ENCODE results near the gene CA10. TPM values are rescaled to one million over a fixed set of nuclear protein-coding genes. Genes with fewer than 3 reads are reported as not detected.
A peak's percentile ranks its signal among the peaks of the same experiment; 100 is the strongest.

The CA10 gene
- total RNA-seq, 3 donors from 2014 or later = 0.46 to 1.2 (median 0.64) TPM

- DNase-seq (peak in 1 of 3 donors; percentile 12), ATAC-seq (peak; percentile 84)
- Histone ChIP-seq H3K4me1 (ENCODE audit: low read depth) (peaks cover 5% of the 10 kb centered on the region), H3K9me3 (no peaks in the 10 kb centered on the region), H3K36me3 (ENCODE audit: low read depth) (no peaks in the 10 kb centered on the region), H3K4me3 (no peak overlapping the region)
- intact Hi-C loops (cut with DNase I, micrococcal nuclease) = no loop called here
- no peak for TF ChIP-seq CTCF (IDR thresholded peaks at IDR 0.05)
Observed at GRCh38 chr17:51739245-51739886, 419.1 kb downstream of the CA10 start.

- no peak for TF ChIP-seq CTCF (IDR thresholded peaks at IDR 0.05)
- DNase-seq (no peak), ATAC-seq (no peak)
- Histone ChIP-seq H3K9me3 (no peaks in the 10 kb centered on the region), H3K36me3 (ENCODE audit: low read depth) (no peaks in the 10 kb centered on the region), H3K4me3 (no peak overlapping the region), H3K4me1 (ENCODE audit: low read depth) (peaks cover 5% of the 10 kb centered on the region)
- intact Hi-C loops (cut with DNase I, micrococcal nuclease) = no loop called here
Observed at GRCh38 chr17:51736356-51736755, 422.2 kb downstream of the CA10 start.

- H3K4me1 ChIP-seq (ENCODE audit: low read depth) = peaks cover 5% of the 10 kb centered on the region
- no peaks in the 10 kb centered on the region for H3K36me3 ChIP-seq (ENCODE audit: low read depth)
- no peak overlapping the region for H3K4me3 ChIP-seq
- DNase-seq = no peak
- ATAC-seq = no peak
- TF ChIP-seq CTCF (IDR thresholded peaks at IDR 0.05) = no peak
- intact Hi-C loops (cut with DNase I, micrococcal nuclease) = no loop called here
- no peaks in the 10 kb centered on the region for H3K9me3 ChIP-seq
Observed at GRCh38 chr17:51734976-51735375, 423.5 kb downstream of the CA10 start.

GRCh38 chr17:51734462-51734861 is 424.1 kb downstream of the CA10 start:
- intact Hi-C loops (cut with DNase I, micrococcal nuclease) = no loop called here
- DNase-seq (peak in 1 of 3 donors; percentile 6), ATAC-seq (no peak)
- no peaks in the 10 kb centered on the region for H3K9me3 ChIP-seq
- TF ChIP-seq CTCF (IDR thresholded peaks at IDR 0.05) = peak; percentile 21
- H3K4me3 ChIP-seq = no peak overlapping the region
- no peaks in the 10 kb centered on the region for H3K36me3 ChIP-seq (ENCODE audit: low read depth)
- peaks cover 3% of the 10 kb centered on the region for H3K4me1 ChIP-seq (ENCODE audit: low read depth)

GRCh38 chr17:51733166-51733565 is 425.3 kb downstream of the CA10 start:
- Histone ChIP-seq H3K36me3 (ENCODE audit: low read depth) (no peaks in the 10 kb centered on the region), H3K4me1 (ENCODE audit: low read depth) (no peaks in the 10 kb centered on the region), H3K4me3 (no peak overlapping the region), H3K9me3 (no peaks in the 10 kb centered on the region)
- TF ChIP-seq CTCF (IDR thresholded peaks at IDR 0.05) = no peak
- DNase-seq (no peak), ATAC-seq (no peak)
- intact Hi-C loops (cut with DNase I, micrococcal nuclease) = no loop called here
